ENCODE data around the gene GALNT4.

The GALNT4 gene

DNA sequence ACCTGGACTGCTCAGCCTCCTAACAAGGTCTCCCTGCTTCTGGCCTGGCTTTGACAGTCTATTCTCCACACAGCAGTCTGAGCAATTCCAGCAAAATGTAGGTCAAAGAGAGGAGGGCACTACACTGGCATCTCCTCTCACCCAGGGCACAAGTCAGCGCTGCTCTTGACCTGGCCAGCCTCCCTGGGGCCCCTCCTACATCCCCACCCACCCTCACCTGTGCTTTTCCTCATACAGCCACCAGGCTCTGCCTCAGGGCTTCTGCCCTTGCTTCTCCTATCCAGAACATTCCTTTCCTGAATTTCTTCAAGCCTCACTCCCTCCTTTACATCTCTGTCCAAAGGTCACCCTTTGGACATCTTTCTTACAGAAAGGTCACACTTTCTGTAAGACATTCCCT lies 33.7 kb downstream of the GALNT4 start:
- H3K27ac ChIP-seq = no peak overlapping the region
- in situ Hi-C loops (cut with HindIII; ENCODE audit: low pct_ligation_motif_present, low sequenced_read_pairs) = no loop called here
- DNase-seq = no peak
- H3K4me3 ChIP-seq (ENCODE audit: low read depth, low read length) = no peak overlapping the region
- no peaks in the 10 kb centered on the region for H3K27me3 ChIP-seq (replicated peaks)
- no peaks in the 10 kb centered on the region for H3K36me3 ChIP-seq (replicated peaks)
- TF ChIP-seq, protein P1, sequence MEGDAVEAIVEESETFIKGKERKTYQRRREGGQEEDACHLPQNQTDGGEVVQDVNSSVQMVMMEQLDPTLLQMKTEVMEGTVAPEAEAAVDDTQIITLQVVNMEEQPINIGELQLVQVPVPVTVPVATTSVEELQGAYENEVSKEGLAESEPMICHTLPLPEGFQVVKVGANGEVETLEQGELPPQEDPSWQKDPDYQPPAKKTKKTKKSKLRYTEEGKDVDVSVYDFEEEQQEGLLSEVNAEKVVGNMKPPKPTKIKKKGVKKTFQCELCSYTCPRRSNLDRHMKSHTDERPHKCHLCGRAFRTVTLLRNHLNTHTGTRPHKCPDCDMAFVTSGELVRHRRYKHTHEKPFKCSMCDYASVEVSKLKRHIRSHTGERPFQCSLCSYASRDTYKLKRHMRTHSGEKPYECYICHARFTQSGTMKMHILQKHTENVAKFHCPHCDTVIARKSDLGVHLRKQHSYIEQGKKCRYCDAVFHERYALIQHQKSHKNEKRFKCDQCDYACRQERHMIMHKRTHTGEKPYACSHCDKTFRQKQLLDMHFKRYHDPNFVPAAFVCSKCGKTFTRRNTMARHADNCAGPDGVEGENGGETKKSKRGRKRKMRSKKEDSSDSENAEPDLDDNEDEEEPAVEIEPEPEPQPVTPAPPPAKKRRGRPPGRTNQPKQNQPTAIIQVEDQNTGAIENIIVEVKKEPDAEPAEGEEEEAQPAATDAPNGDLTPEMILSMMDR (IDR thresholded peaks at IDR 0.05; ENCODE audit: low read depth, low read length, missing control alignments) = no peak

DNA sequence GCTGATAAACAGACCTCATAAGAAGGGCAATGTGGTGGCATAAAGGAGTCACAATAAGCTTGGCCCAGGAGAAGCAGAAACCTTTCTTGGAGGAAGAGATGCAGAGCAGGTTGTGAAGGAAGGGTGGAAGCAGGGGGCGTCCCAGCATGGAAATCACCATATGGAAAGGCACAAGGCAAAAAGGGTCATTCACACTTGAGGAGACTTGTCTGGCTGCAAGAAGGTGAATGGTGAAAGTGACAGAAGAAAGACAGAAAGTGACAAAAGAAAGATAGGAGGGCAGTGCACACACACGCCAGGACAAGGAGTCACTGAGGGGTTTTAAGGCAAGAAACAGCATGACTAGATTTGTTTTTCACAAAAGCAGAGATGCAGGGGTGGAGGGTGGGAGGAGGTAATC lies 38.3 kb downstream of the GALNT4 start:
- Histone ChIP-seq H3K36me3 (replicated peaks) (no peaks in the 10 kb centered on the region), H3K27ac (no peak overlapping the region), H3K4me3 (ENCODE audit: low read depth, low read length) (no peak overlapping the region), H3K27me3 (replicated peaks) (no peaks in the 10 kb centered on the region)
- in situ Hi-C loops (cut with HindIII; ENCODE audit: low pct_ligation_motif_present, low sequenced_read_pairs) = no loop called here
- DNase-seq = no peak
- TF ChIP-seq, protein P1 (IDR thresholded peaks at IDR 0.05; ENCODE audit: low read depth, low read length, missing control alignments) = no peak

DNA sequence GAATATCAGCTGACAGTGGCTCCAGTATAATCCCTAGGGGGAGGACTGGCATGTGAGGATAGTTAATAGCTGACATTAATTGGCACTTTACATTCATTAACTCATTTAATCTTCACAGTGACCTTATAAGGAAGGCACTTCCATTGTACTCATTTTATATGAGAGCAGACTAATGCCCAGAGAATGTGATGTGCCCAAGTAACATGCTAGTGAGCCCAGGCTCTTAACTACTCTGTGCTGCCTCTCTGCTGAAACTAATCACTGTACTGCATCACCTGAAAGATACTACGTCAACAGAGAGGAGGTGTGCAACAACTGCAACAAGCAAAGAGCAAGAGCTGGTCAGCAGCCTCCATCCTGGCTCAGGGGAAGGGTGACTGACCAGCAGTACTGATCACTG lies 40.1 kb downstream of the GALNT4 start:
- H3K27me3 ChIP-seq (replicated peaks) = no peaks in the 10 kb centered on the region
- in situ Hi-C loops (cut with HindIII; ENCODE audit: low pct_ligation_motif_present, low sequenced_read_pairs) = no loop called here
- no peak for DNase-seq
- H3K36me3 ChIP-seq (replicated peaks) = no peaks in the 10 kb centered on the region
- no peak overlapping the region for H3K4me3 ChIP-seq (ENCODE audit: low read depth, low read length)
- TF ChIP-seq, protein P1 (IDR thresholded peaks at IDR 0.05; ENCODE audit: low read depth, low read length, missing control alignments) = no peak
- no peak overlapping the region for H3K27ac ChIP-seq

DNA sequence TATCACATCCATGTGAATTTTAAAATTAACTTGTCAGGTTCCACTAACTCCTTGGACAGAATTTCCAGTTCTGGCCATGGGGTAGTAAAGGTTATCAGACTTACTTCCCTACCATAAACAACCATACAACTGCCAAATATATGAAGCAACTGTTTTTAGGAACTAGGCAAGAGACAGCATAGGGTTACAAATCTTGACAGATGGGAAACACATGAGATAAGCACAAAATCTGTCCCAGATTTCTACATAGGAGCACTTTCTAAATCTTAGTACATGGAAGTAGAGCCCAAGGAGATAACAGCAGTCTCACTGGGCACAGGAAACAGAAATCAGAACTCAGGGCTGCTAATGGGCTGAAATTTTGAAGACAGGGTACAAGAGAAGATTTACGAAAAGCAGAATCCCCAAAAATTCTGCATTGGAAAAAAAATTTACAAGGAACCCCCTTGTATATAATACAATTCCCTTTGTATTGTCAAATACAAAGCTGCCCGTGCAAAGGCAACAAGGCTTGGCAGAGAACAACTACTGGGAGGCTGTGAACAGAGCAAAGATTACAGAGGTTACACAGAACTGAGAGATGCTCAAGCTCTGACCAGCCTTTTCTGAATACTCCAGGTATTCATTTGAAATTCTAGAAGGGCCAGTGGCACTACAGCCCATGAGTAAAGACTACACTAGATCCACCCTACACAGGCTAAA lies 43.2 kb downstream of the GALNT4 start:
- TF ChIP-seq, protein P1 (IDR thresholded peaks at IDR 0.05; ENCODE audit: low read depth, low read length, missing control alignments) = no peak
- no peak overlapping the region for H3K27ac ChIP-seq
- H3K27me3 ChIP-seq (replicated peaks) = no peaks in the 10 kb centered on the region
- no peak overlapping the region for H3K4me3 ChIP-seq (ENCODE audit: low read depth, low read length)
- H3K36me3 ChIP-seq (replicated peaks) = no peaks in the 10 kb centered on the region
- no peak for DNase-seq
- in situ Hi-C loops (cut with HindIII; ENCODE audit: low pct_ligation_motif_present, low sequenced_read_pairs) = no loop called here

DNA sequence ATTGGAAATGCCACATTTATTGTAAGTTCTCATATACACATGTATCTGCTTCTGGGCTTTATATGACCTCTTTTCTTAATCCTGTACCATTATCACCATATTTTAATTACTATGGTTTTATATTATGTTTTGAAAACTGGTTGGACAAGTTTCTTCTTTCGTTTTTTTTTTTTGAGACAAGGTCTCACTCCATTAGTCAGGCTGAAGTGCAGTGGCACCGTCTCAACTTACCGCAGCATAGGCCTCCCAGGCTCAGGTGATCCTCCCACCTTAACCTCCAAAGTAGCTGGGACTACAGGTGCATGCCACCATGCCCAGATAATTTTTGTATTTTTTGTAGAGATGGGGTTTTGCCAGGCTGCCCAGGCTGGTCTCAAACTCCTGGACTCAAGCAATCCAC lies 44.6 kb downstream of the GALNT4 start:
- no peak for DNase-seq
- Histone ChIP-seq H3K27me3 (replicated peaks) (no peaks in the 10 kb centered on the region), H3K36me3 (replicated peaks) (no peaks in the 10 kb centered on the region), H3K27ac (no peak overlapping the region), H3K4me3 (ENCODE audit: low read depth, low read length) (no peak overlapping the region)
- in situ Hi-C loops (cut with HindIII; ENCODE audit: low pct_ligation_motif_present, low sequenced_read_pairs) = no loop called here
- TF ChIP-seq, protein P1 (IDR thresholded peaks at IDR 0.05; ENCODE audit: low read depth, low read length, missing control alignments) = no peak
